Endothelial cell of umbilical vein (primary cell): ENCODE measurements around the gene COPS9. TPM values are rescaled to one million over a fixed set of nuclear protein-coding genes. Genes with fewer than 3 reads are reported as not detected.

ENCODE experiments used
- BruUV-seq: library from RNA; stranded (reverse); fragments of 400-500 nt; replicated peaks from 2 replicates; lab custom pipeline; 2021; lab: Mats Ljungman, UMichigan
- CTCF ChIA-PET: fragments of 300-600, 350-600 bp; sonication (Branson Sonifier 250); formaldehyde crosslinking; loops from one replicate; lab custom pipeline; 2021; ENCODE audit warnings: antibody characterized with exemption, inconsistent platforms; lab: Charles Lee
- POLR2A ChIA-PET: fragments of 300-600, 350-600 bp; sonication (Branson Sonifier 250); formaldehyde crosslinking; loops from one replicate; lab custom pipeline; 2021; ENCODE audit warnings: antibody characterized with exemption, inconsistent platforms; lab: Charles Lee
- DNase-seq: peaks from one replicate; pipeline ENCODE4 v3.0.0-alpha.2; 2011; ENCODE audit warnings: low read depth, low spot score
- FAIRE-seq: peaks from 2 replicates; lab custom pipeline; 2011; peaks lifted over from hg19 to GRCh38; lab: Jason Lieb, UNC
- H2AFZ ChIP-seq: 2 replicates; pipeline ENCODE4 v1.6.0; 2012; ENCODE audit warnings: low read depth, low read length, control low read depth, inconsistent platforms
- H3K27ac ChIP-seq: 2 replicates; pipeline ENCODE4 v1.5.1; 2011; ENCODE audit warnings: low read depth, mild to moderate bottlenecking, control low read depth, low read length, moderate library complexity; ENCODE audit not compliant: insufficient read depth
- H3K27me3 ChIP-seq, 2 experiments: 2 replicates each; pipeline versions ENCODE4 v1.6.0 to v1.6.1; 2011; ENCODE audit warnings: low read length in 2 of 2, mixed read lengths in 1 of 2; ENCODE audit not compliant: control insufficient read depth in 2 of 2, insufficient read depth in 2 of 2
- H3K36me3 ChIP-seq, 2 experiments: 2 replicates in 1 of 2; 3 replicates in 1 of 2; pipeline ENCODE4 v1.5.1; 2011; ENCODE audit warnings: low read length in 2 of 2, mild to moderate bottlenecking in 1 of 2, moderate library complexity in 1 of 2; ENCODE audit not compliant: control insufficient read depth in 2 of 2, insufficient read depth in 2 of 2; ENCODE audit errors: extremely low read depth in 1 of 2
- H3K4me1 ChIP-seq: 3 replicates; pipeline ENCODE4 v1.5.1; 2011; ENCODE audit warnings: mild to moderate bottlenecking, low read length; ENCODE audit not compliant: control insufficient read depth, insufficient read depth; ENCODE audit errors: extremely low read depth
- H3K4me2 ChIP-seq: 2 replicates; pipeline ENCODE4 v1.6.1; 2011; ENCODE audit warnings: low read length, control low read depth, mixed read lengths; ENCODE audit not compliant: insufficient read depth
- H3K4me3 ChIP-seq, 3 experiments: fragments of 200-600 bp in 1 of 3; sonication (generic), shearing (Covaris generic) in 1 of 3; replicated peaks in 1 of 3; 2 replicates each; pipeline ENCODE4 v1.5.1; 2011 to 2016; ENCODE audit warnings: control low read depth in 3 of 3, low read length in 3 of 3, mild to moderate bottlenecking in 2 of 3, inconsistent platforms in 1 of 3, low read depth in 1 of 3, moderate library complexity in 1 of 3; ENCODE audit not compliant: insufficient read depth in 1 of 3
- H3K79me2 ChIP-seq: 2 replicates; pipeline ENCODE4 v1.6.0; 2012; ENCODE audit warnings: low read length, inconsistent platforms; ENCODE audit not compliant: control insufficient read depth, insufficient read depth
- H3K9ac ChIP-seq: replicated peaks from 2 replicates; pipeline ENCODE3; 2011; ENCODE audit warnings: low read length, control low read depth; ENCODE audit not compliant: insufficient read depth; ENCODE audit errors: extremely low read depth
- H3K9me1 ChIP-seq: replicated peaks from 3 replicates; pipeline ENCODE4 v1.6.0; 2011; ENCODE audit warnings: mild to moderate bottlenecking, low read length; ENCODE audit not compliant: control insufficient read depth, insufficient read depth; ENCODE audit errors: extremely low read depth
- H3K9me3 ChIP-seq: replicated peaks from 2 replicates; pipeline ENCODE4 v1.5.1; 2012; ENCODE audit warnings: low read length, inconsistent platforms; ENCODE audit not compliant: control insufficient read depth, insufficient read depth
- H4K20me1 ChIP-seq: replicated peaks from 2 replicates; pipeline ENCODE3; 2011; ENCODE audit warnings: mild to moderate bottlenecking, low read length; ENCODE audit not compliant: control insufficient read depth, insufficient read depth; ENCODE audit errors: extremely low read depth
- EZH2 ChIP-seq: IDR thresholded peaks from 2 replicates; pipeline ENCODE4 v1.6.1; 2012; ENCODE audit warnings: borderline replicate concordance, low read depth, mild to moderate bottlenecking, moderate library complexity, low read length, inconsistent platforms; ENCODE audit not compliant: severe bottlenecking
- FOS ChIP-seq: IDR thresholded peaks from 2 replicates; pipeline ENCODE4 v1.6.1; 2011; ENCODE audit warnings: mild to moderate bottlenecking, low read length, moderate library complexity, borderline replicate concordance; ENCODE audit not compliant: insufficient read depth
- GATA2 ChIP-seq: IDR thresholded peaks from 2 replicates; pipeline ENCODE4 v1.7.0; 2011; ENCODE audit warnings: low read depth, mild to moderate bottlenecking, moderate library complexity, mixed read lengths, low read length; ENCODE audit not compliant: insufficient read length, insufficient read depth
- JUN ChIP-seq: IDR thresholded peaks from 2 replicates; pipeline ENCODE4 v1.6.1; 2011; ENCODE audit warnings: borderline replicate concordance, low read depth; ENCODE audit not compliant: insufficient read length, insufficient read depth
- MYC ChIP-seq: IDR thresholded peaks from one replicate; pipeline ENCODE4 v1.6.1; 2011; ENCODE audit warnings: mild to moderate bottlenecking, low read depth, low read length
- POLR2A ChIP-seq: IDR thresholded peaks from 2 replicates; pipeline ENCODE4 v1.6.1; 2012; ENCODE audit warnings: low read depth, mild to moderate bottlenecking, control low read depth, low read length
- POLR2AphosphoS5 ChIP-seq: IDR thresholded peaks from 2 replicates; pipeline ENCODE4 v1.6.1; 2012; ENCODE audit warnings: low read depth, mild to moderate bottlenecking, control low read depth, low read length, moderate library complexity; ENCODE audit not compliant: insufficient read depth
- dilution Hi-C: fragments of 300-500 bp; cut with MboI; formaldehyde crosslinking; loops from one replicate; pipeline ENCODE4 v1.15.0; 2019; ENCODE audit warnings: low sequenced_read_pairs; ENCODE audit not compliant: extremely low pct_ligation_motif_present
- intact Hi-C: fragments of 100-400 bp; cut with micrococcal nuclease; formaldehyde crosslinking; loops from one replicate; pipeline ENCODE4 v1.10.0; 2022
- polyA plus RNA-seq, 4 experiments: library from polyadenylated mRNA; depleted of rRNA in 3 of 4; stranded (reverse) in 3 of 4; unstranded in 1 of 4; fragments of >200 nt; gene quantifications; 2 replicates each; pipeline versions ENCODE4 v1.2.1 to v1.2.3, GENCODE V29; 2011 to 2012; ENCODE audit warnings: missing spikeins in 1 of 4
- total RNA-seq: library from RNA; stranded (reverse); gene quantifications from 2 replicates; pipeline ENCODE4 v1.2.3, GENCODE V29; 2021
- TF ChIP-seq, protein P1 (sequence below), 2 donors: IDR thresholded peaks; 1 replicate in 1 of 2; 2 replicates in 1 of 2; pipeline ENCODE4 v1.5.1; 2011; ENCODE audit warnings: low read length in 2 of 2, mild to moderate bottlenecking in 2 of 2, moderate library complexity in 2 of 2, control low read depth in 1 of 2, inconsistent platforms in 1 of 2, low read depth in 1 of 2; ENCODE audit not compliant: insufficient read depth in 1 of 2; ENCODE audit errors: extremely low read depth in 1 of 2
- TF ChIP-seq, protein P2 (sequence below): IDR thresholded peaks from 2 replicates; pipeline ENCODE4 v1.6.1; 2011; ENCODE audit not compliant: insufficient read depth, insufficient read length

COPS9 gene
- total and polyA plus RNA-seq, 2 donors (not counting 3 experiments of a cell fraction or from before 2014, with no cell fraction given) = 196 to 361 TPM

GRCh38 chr2:240145461-240145860 lies 9.4 kb upstream of the COPS9 start:
- Histone ChIP-seq H3K27ac (no peak overlapping the region), H3K9me1 (no peaks in the 10 kb centered on the region)
- BruUV-seq = no TSS peak

More at GRCh38 chr2:240145461-240145860, 9.4 kb upstream of the COPS9 start:
- Histone ChIP-seq H3K36me3 (no peaks in the 10 kb centered on the region), H3K9ac (no peak overlapping the region), H3K4me2 (no peak overlapping the region), H3K4me3 (no peak overlapping the region), H2AFZ (no peak overlapping the region), H3K27me3 (no peaks in the 10 kb centered on the region), H4K20me1 (no peaks in the 10 kb centered on the region), H3K9me3 (no peaks in the 10 kb centered on the region), H3K4me1 (no peaks in the 10 kb centered on the region), H3K79me2 (no peaks in the 10 kb centered on the region)
- FAIRE-seq = no peak
- intact Hi-C loops = loop anchor here (10.0 kb wide), 1 partner anchor 211 kb away; no protein-coding TSS in a partner anchor
- CTCF ChIA-PET = interaction anchor here (0.7 to 5.7 kb wide), 6 partner anchors 82 to 1001 kb away, joined by 3 to 199 read pairs (median 4); no protein-coding TSS in a partner anchor
- TF ChIP-seq POLR2AphosphoS5 (no peak), FOS (no peak), EZH2 (no peak), POLR2A (no peak), GATA2 (no peak), JUN (no peak), MYC (no peak)
- TF ChIP-seq, protein P1, sequence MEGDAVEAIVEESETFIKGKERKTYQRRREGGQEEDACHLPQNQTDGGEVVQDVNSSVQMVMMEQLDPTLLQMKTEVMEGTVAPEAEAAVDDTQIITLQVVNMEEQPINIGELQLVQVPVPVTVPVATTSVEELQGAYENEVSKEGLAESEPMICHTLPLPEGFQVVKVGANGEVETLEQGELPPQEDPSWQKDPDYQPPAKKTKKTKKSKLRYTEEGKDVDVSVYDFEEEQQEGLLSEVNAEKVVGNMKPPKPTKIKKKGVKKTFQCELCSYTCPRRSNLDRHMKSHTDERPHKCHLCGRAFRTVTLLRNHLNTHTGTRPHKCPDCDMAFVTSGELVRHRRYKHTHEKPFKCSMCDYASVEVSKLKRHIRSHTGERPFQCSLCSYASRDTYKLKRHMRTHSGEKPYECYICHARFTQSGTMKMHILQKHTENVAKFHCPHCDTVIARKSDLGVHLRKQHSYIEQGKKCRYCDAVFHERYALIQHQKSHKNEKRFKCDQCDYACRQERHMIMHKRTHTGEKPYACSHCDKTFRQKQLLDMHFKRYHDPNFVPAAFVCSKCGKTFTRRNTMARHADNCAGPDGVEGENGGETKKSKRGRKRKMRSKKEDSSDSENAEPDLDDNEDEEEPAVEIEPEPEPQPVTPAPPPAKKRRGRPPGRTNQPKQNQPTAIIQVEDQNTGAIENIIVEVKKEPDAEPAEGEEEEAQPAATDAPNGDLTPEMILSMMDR (IDR thresholded peaks at IDR 0.05; ENCODE audit: extremely low read depth in 1 of 2, insufficient read depth in 1 of 2, low read depth in 1 of 2, low read length in 2 of 2) = no peak
- TF ChIP-seq, protein P2, sequence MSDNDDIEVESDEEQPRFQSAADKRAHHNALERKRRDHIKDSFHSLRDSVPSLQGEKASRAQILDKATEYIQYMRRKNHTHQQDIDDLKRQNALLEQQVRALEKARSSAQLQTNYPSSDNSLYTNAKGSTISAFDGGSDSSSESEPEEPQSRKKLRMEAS = no peak
- POLR2A ChIA-PET = no interaction called here
- dilution Hi-C loops = no loop called here
- no peak for DNase-seq
